GM12874 (cell line): Measurements from ENCODE around the gene ZFP69.

Experiments used
- CTCF ChIP-seq: IDR thresholded peaks from 2 replicates; pipeline ENCODE4 v1.5.1; 2011; ENCODE audit warnings: low read depth, mild to moderate bottlenecking, control low read depth, low read length, moderate library complexity; ENCODE audit not compliant: insufficient read depth

ZFP69 gene

GRCh38 chr1:40476924-40477677 is at the start of gene ZFP69:
Gene ZFP69 (plus strand): TSS chr1:40477290. CDS start chr1:40479362, 2,072 bp downstream.
- no peak for TF ChIP-seq CTCF

- no peak for TF ChIP-seq CTCF
Observed at GRCh38 chr1:40431385-40431784, 45.7 kb upstream of the ZFP69 start.

GRCh38 chr1:40432644-40433390 is 44.3 kb upstream of the ZFP69 start:
- TF ChIP-seq CTCF, result no peak

GRCh38 chr1:40435471-40435870 is 41.6 kb upstream of the ZFP69 start:
- no peak for TF ChIP-seq CTCF

- no peak for TF ChIP-seq CTCF
Observed at GRCh38 chr1:40435876-40436275, 41.2 kb upstream of the ZFP69 start.

GRCh38 chr1:40438391-40439015 is 38.6 kb upstream of the ZFP69 start:
- peak; percentile 49 for TF ChIP-seq CTCF

- no peak for TF ChIP-seq CTCF
Observed at GRCh38 chr1:40439247-40439646, 37.8 kb upstream of the ZFP69 start.
